GDM1 (cell line): ENCODE data around the gene CDX1.
"Not testable (repeated sequence)": the region's sequence is repeated elsewhere in the genome, so short reads cannot be mapped to it uniquely, and the experiment has no call there.

Experiments
- DNase-seq: peaks from one replicate; lab custom pipeline; 2025; lab: John Stamatoyannopoulos, UW

The CDX1 gene

DNA sequence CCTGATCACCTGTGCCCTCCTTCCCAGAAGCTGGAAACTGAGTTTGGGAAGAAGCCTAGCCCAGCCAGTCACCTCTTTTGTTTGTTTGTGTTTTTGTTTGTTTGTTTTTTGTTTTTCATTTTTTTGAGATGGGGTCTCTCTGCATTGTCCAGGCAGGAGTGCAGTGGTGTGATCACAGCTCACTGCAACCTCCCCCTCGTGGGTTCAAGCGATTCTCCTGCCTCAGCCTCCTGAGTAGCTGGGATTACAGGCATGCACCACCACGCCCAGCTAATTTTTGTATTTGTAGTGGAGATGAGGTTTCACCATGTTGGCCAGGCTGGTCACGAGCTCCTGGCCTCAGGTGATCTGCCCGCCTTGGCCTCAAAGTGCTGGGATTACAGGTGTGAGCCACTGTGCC lies 67.1 kb downstream of the CDX1 start:
- DNase-seq: not testable (repeated sequence)
